Caco-2 (cell line): Measurements from ENCODE around the gene SYT9. TPM values are rescaled to one million over a fixed set of nuclear protein-coding genes. Genes with fewer than 3 reads are reported as not detected.

Experiments used
- BruUV-seq: library from RNA; stranded (reverse); fragments of 400-500 nt; replicated peaks from 2 replicates; lab custom pipeline; 2021; lab: Mats Ljungman, UMichigan
- CTCF ChIA-PET: fragments of 300-600 bp; sonication (Branson Sonifier 250); formaldehyde crosslinking; loops from one replicate; lab custom pipeline; 2022; ENCODE audit warnings: antibody characterized with exemption; lab: Charles Lee
- POLR2A ChIA-PET: fragments of 300-600 bp; sonication (Branson Sonifier 250); formaldehyde crosslinking; loops from one replicate; lab custom pipeline; 2022; ENCODE audit warnings: antibody characterized with exemption; lab: Charles Lee
- DNase-seq, 2 experiments: peaks; one replicate each; pipeline versions ENCODE4 v3.0.0 to v3.0.0-alpha.2; 2020 to 2022
- H3K27me3 ChIP-seq: replicated peaks from 2 replicates; pipeline ENCODE4 v1.6.0; 2011; ENCODE audit warnings: low read length; ENCODE audit not compliant: control insufficient read depth, insufficient read depth
- H3K36me3 ChIP-seq: 2 replicates; pipeline ENCODE4 v1.5.1; 2011; ENCODE audit warnings: low read length; ENCODE audit not compliant: control insufficient read depth, insufficient read depth
- H3K4me1 ChIP-seq: fragments of 250-450 bp; sonication (Bioruptor Pico); 2 replicates; pipeline ENCODE4 v1.5.1; 2020; ENCODE audit warnings: mild to moderate bottlenecking
- H3K4me3 ChIP-seq: 2 replicates; pipeline ENCODE4 v1.5.1; 2011; ENCODE audit warnings: low read depth, mild to moderate bottlenecking, control low read depth, low read length
- H3K9me3 ChIP-seq: fragments of 250-450 bp; sonication (Bioruptor Pico); 2 replicates; pipeline ENCODE4 v1.5.1; 2020; ENCODE audit warnings: mild to moderate bottlenecking, moderate library complexity
- H3K27ac Mint-ChIP-seq: one replicate; pipeline ENCODE4 v1.8.0; 2022; ENCODE audit warnings: mixed read lengths; ENCODE audit not compliant: unreplicated experiment
- H3K27me3 Mint-ChIP-seq: one replicate; pipeline ENCODE4 v1.8.0; 2022; ENCODE audit warnings: mixed read lengths; ENCODE audit not compliant: insufficient read depth, unreplicated experiment
- H3K36me3 Mint-ChIP-seq: one replicate; pipeline ENCODE4 v1.8.0; 2022; ENCODE audit warnings: mild to moderate bottlenecking, mixed read lengths; ENCODE audit not compliant: insufficient read depth, unreplicated experiment
- H3K4me1 Mint-ChIP-seq: one replicate; pipeline ENCODE4 v1.8.0; 2022; ENCODE audit warnings: low read depth, mixed read lengths; ENCODE audit not compliant: unreplicated experiment
- H3K4me3 Mint-ChIP-seq: one replicate; pipeline ENCODE4 v1.8.0; 2022; ENCODE audit warnings: mild to moderate bottlenecking, moderate library complexity, mixed read lengths; ENCODE audit not compliant: unreplicated experiment
- H3K9me3 Mint-ChIP-seq: one replicate; pipeline ENCODE4 v1.8.0; 2022; ENCODE audit warnings: mixed read lengths; ENCODE audit not compliant: unreplicated experiment
- intact Hi-C: fragments of 100-400 bp; cut with micrococcal nuclease; formaldehyde crosslinking; loops from one replicate; pipeline ENCODE4 v1.10.0; 2022; ENCODE audit not compliant: unreplicated experiment
- total RNA-seq: library from RNA; stranded (reverse); gene quantifications from 2 replicates; pipeline ENCODE4 v1.2.3, GENCODE V29; 2022
- TF ChIP-seq, protein P1 (sequence below), 2 experiments: fragments of 200-600 bp in 1 of 2; IDR thresholded peaks; 1 replicate in 1 of 2; 2 replicates in 1 of 2; pipeline versions ENCODE4 v1.5.1 to v1.8.0; 2011 to 2022; ENCODE audit warnings: antibody characterized with exemption in 1 of 2, control low read depth in 1 of 2, inconsistent platforms in 1 of 2, low read depth in 1 of 2, low read length in 1 of 2, mild to moderate bottlenecking in 1 of 2, moderate library complexity in 1 of 2; ENCODE audit not compliant: insufficient read depth in 1 of 2, severe bottlenecking in 1 of 2, unreplicated experiment in 1 of 2

Gene SYT9
- total RNA-seq, 1 experiment from 2014 or later: not detected

DNA sequence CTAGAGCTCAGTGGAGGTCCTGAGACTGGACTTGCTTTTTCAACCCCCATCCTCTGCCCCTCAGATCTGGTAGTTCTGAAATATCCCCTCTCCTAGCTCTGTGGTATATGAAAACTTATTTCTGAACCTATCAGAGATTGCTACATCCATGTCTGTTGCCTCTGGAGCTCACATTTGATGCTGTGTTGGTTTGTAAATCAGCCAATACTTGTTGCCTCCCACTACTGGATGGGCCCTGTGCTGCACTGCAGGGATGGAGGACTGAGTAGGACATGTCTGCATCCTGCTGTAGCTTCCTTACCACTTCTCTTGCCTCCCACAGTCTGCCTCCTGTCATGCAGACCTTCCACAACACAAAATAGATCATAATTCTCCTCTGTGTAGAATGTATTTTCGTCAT, 238.8 kb downstream of the SYT9 start:
- TF ChIP-seq, protein P1, sequence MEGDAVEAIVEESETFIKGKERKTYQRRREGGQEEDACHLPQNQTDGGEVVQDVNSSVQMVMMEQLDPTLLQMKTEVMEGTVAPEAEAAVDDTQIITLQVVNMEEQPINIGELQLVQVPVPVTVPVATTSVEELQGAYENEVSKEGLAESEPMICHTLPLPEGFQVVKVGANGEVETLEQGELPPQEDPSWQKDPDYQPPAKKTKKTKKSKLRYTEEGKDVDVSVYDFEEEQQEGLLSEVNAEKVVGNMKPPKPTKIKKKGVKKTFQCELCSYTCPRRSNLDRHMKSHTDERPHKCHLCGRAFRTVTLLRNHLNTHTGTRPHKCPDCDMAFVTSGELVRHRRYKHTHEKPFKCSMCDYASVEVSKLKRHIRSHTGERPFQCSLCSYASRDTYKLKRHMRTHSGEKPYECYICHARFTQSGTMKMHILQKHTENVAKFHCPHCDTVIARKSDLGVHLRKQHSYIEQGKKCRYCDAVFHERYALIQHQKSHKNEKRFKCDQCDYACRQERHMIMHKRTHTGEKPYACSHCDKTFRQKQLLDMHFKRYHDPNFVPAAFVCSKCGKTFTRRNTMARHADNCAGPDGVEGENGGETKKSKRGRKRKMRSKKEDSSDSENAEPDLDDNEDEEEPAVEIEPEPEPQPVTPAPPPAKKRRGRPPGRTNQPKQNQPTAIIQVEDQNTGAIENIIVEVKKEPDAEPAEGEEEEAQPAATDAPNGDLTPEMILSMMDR (IDR thresholded peaks at IDR 0.05; ENCODE audit: insufficient read depth in 1 of 2, low read depth in 1 of 2, low read length in 1 of 2, severe bottlenecking in 1 of 2, unreplicated experiment in 1 of 2): no peak
- H3K4me1 Mint-ChIP-seq: peaks cover 17% of the 10 kb centered on the region
- no peaks in the 10 kb centered on the region for H3K36me3 Mint-ChIP-seq
- no peaks in the 10 kb centered on the region for H3K36me3 ChIP-seq
- ChIA-PET POLR2A (no interaction called here), CTCF (interaction anchor here (0.7 kb wide), 1 partner anchor 81 kb away, joined by 3 read pairs; no protein-coding TSS in a partner anchor)
- DNase-seq: no peak
- H3K4me3 Mint-ChIP-seq: no peak overlapping the region
- intact Hi-C loops: no loop called here
- no peak overlapping the region for H3K27ac Mint-ChIP-seq
- no peaks in the 10 kb centered on the region for H3K27me3 ChIP-seq
- no peaks in the 10 kb centered on the region for H3K9me3 Mint-ChIP-seq
- no TSS peak for BruUV-seq
- H3K4me1 ChIP-seq: peaks cover 13% of the 10 kb centered on the region
- no peak overlapping the region for H3K4me3 ChIP-seq
- H3K27me3 Mint-ChIP-seq: no peaks in the 10 kb centered on the region
- H3K9me3 ChIP-seq: no peaks in the 10 kb centered on the region

GRCh38 chr11:7492253-7492652, 240.5 kb downstream of the SYT9 start:
- CTCF ChIA-PET: no interaction called here

GRCh38 chr11:7493670-7494069, 242.0 kb downstream of the SYT9 start:
- ChIA-PET POLR2A (no interaction called here), CTCF (no interaction called here)
- peaks cover 17% of the 10 kb centered on the region for H3K4me1 Mint-ChIP-seq
- Histone ChIP-seq H3K4me3 (no peak overlapping the region), H3K27me3 (no peaks in the 10 kb centered on the region), H3K4me1 (peaks cover 10% of the 10 kb centered on the region), H3K36me3 (no peaks in the 10 kb centered on the region), H3K9me3 (no peaks in the 10 kb centered on the region)
- TF ChIP-seq, protein P1 (IDR thresholded peaks at IDR 0.05; ENCODE audit: insufficient read depth in 1 of 2, low read depth in 1 of 2, low read length in 1 of 2, severe bottlenecking in 1 of 2, unreplicated experiment in 1 of 2): no peak
- intact Hi-C loops: no loop called here
- H3K9me3 Mint-ChIP-seq: no peaks in the 10 kb centered on the region
- H3K27ac Mint-ChIP-seq: no peak overlapping the region
- no TSS peak for BruUV-seq
- no peaks in the 10 kb centered on the region for H3K36me3 Mint-ChIP-seq
- no peak overlapping the region for H3K4me3 Mint-ChIP-seq
- H3K27me3 Mint-ChIP-seq: peaks cover 2% of the 10 kb centered on the region
- DNase-seq: no peak

More at GRCh38 chr11:7492253-7492652, 240.5 kb downstream of the SYT9 start:
- H3K4me3 Mint-ChIP-seq: no peak overlapping the region
- no peak for DNase-seq
- POLR2A ChIA-PET: no interaction called here
- no peaks in the 10 kb centered on the region for H3K27me3 Mint-ChIP-seq
- intact Hi-C loops: no loop called here
- no TSS peak for BruUV-seq
- no peak overlapping the region for H3K27ac Mint-ChIP-seq
- H3K9me3 Mint-ChIP-seq: no peaks in the 10 kb centered on the region
- Histone ChIP-seq H3K4me1 (peaks cover 10% of the 10 kb centered on the region), H3K36me3 (no peaks in the 10 kb centered on the region), H3K4me3 (no peak overlapping the region), H3K9me3 (no peaks in the 10 kb centered on the region), H3K27me3 (no peaks in the 10 kb centered on the region)
- H3K36me3 Mint-ChIP-seq: no peaks in the 10 kb centered on the region
- TF ChIP-seq, protein P1 (IDR thresholded peaks at IDR 0.05; ENCODE audit: insufficient read depth in 1 of 2, low read depth in 1 of 2, low read length in 1 of 2, severe bottlenecking in 1 of 2, unreplicated experiment in 1 of 2): no peak
- H3K4me1 Mint-ChIP-seq: peaks cover 17% of the 10 kb centered on the region
